Mesendoderm (in vitro differentiated cells): ENCODE data around the gene APBA2.

Experiments
- DNase-seq: peaks from one replicate; pipeline ENCODE4 v3.0.0; 2013
- H2AK5ac ChIP-seq: 2 replicates; pipeline ENCODE4 v1.6.1; 2013; ENCODE audit warnings: low read length, inconsistent platforms
- H2BK120ac ChIP-seq: 2 replicates; pipeline ENCODE4 v1.6.1; 2013; ENCODE audit warnings: low read depth, mild to moderate bottlenecking, low read length, moderate library complexity, mixed read lengths
- H2BK15ac ChIP-seq: replicated peaks from 2 replicates; pipeline ENCODE4 v1.6.1; 2013; ENCODE audit warnings: low read depth, mild to moderate bottlenecking, moderate library complexity
- H2BK5ac ChIP-seq: 2 replicates; pipeline ENCODE4 v1.6.1; 2013; ENCODE audit warnings: low read length, inconsistent platforms
- H3K18ac ChIP-seq: 2 replicates; pipeline ENCODE4 v1.6.1; 2013; ENCODE audit warnings: mild to moderate bottlenecking, low read length, mixed read lengths
- H3K23ac ChIP-seq: one replicate; pipeline ENCODE4 v1.6.1; 2013; ENCODE audit warnings: low read length
- H3K27ac ChIP-seq: 2 replicates; pipeline ENCODE4 v1.5.1; 2013; ENCODE audit warnings: low read depth, mild to moderate bottlenecking, inconsistent platforms, low read length, moderate library complexity
- H3K27me3 ChIP-seq: 2 replicates; pipeline ENCODE4 v1.6.1; 2013; ENCODE audit warnings: low read length, control low read depth, mild to moderate bottlenecking, inconsistent platforms; ENCODE audit not compliant: insufficient read depth, poor library complexity
- H3K36me3 ChIP-seq: 2 replicates; pipeline ENCODE4 v1.6.1; 2013; ENCODE audit warnings: low read length, inconsistent platforms; ENCODE audit not compliant: control insufficient read depth, insufficient read depth
- H3K4ac ChIP-seq: one replicate; pipeline ENCODE4 v1.6.1; 2013; ENCODE audit warnings: low read depth, mild to moderate bottlenecking, low read length, moderate library complexity
- H3K4me1 ChIP-seq: 2 replicates; pipeline ENCODE4 v1.6.1; 2013; ENCODE audit warnings: low read depth, low read length, inconsistent platforms; ENCODE audit not compliant: control insufficient read depth
- H3K4me2 ChIP-seq: 2 replicates; pipeline ENCODE4 v1.6.1; 2013; ENCODE audit warnings: low read length
- H3K4me3 ChIP-seq: 2 replicates; pipeline ENCODE4 v1.5.1; 2013; ENCODE audit warnings: mild to moderate bottlenecking, low read length
- H3K56ac ChIP-seq: one replicate; pipeline ENCODE4 v1.6.1; 2013; ENCODE audit warnings: low read length
- H3K79me1 ChIP-seq: 2 replicates; pipeline ENCODE4 v1.6.1; 2013; ENCODE audit warnings: low read length, inconsistent platforms
- H3K79me2 ChIP-seq: 2 replicates; pipeline ENCODE4 v1.6.1; 2013; ENCODE audit warnings: mild to moderate bottlenecking, low read length; ENCODE audit not compliant: control insufficient read depth, insufficient read depth
- H3K9ac ChIP-seq: 2 replicates; pipeline ENCODE4 v1.6.1; 2013; ENCODE audit warnings: low read length, inconsistent platforms
- H4K5ac ChIP-seq: one replicate; pipeline ENCODE4 v1.6.1; 2013; ENCODE audit warnings: low read length
- H4K8ac ChIP-seq: one replicate; pipeline ENCODE4 v1.6.1; 2013; ENCODE audit warnings: low read depth, mild to moderate bottlenecking, control low read depth, low read length, moderate library complexity
- WGBS: extraction: QIAGEN DNeasy Blood & Tissue Kit; methylation state at CpG from one replicate; pipeline ENCODE4 v1.1.7; 2013; ENCODE audit warnings: low lambda C conversion rate, missing lambda C conversion rate; ENCODE audit not compliant: insufficient coverage; ENCODE audit errors: extremely low coverage; 5-methylcytosine and 5-hydroxymethylcytosine counted together

The APBA2 gene

GRCh38 chr15:29125382-29126207 is 239.8 kb downstream of the APBA2 start:
- no peak overlapping the region for H2BK15ac ChIP-seq
- no peak overlapping the region for H3K9ac ChIP-seq
- no peak overlapping the region for H3K27ac ChIP-seq
- no peak overlapping the region for H3K4me3 ChIP-seq
- H3K79me2 ChIP-seq, result no peaks in the 10 kb centered on the region
- H3K79me1 ChIP-seq, result no peaks in the 10 kb centered on the region
- H3K36me3 ChIP-seq, result no peaks in the 10 kb centered on the region
- H3K18ac ChIP-seq, result no peak overlapping the region
- peaks cover 2% of the 10 kb centered on the region for H3K4me1 ChIP-seq
- H2BK120ac ChIP-seq, result no peak overlapping the region
- no peak overlapping the region for H2AK5ac ChIP-seq
- no peak overlapping the region for H3K23ac ChIP-seq
- no CpG with 5 or more reads among the region's 19 CpGs for WGBS
- H3K4ac ChIP-seq, result no peak overlapping the region
- DNase-seq, result no peak
- H3K27me3 ChIP-seq, result no peaks in the 10 kb centered on the region
- H4K5ac ChIP-seq, result no peak overlapping the region
- no peak overlapping the region for H4K8ac ChIP-seq
- no peak overlapping the region for H3K56ac ChIP-seq
- H2BK5ac ChIP-seq, result no peak overlapping the region
- no peak overlapping the region for H3K4me2 ChIP-seq

GRCh38 chr15:29126208-29126536 is 240.4 kb downstream of the APBA2 start:
- no peak for DNase-seq
- Histone ChIP-seq H3K79me2 (no peaks in the 10 kb centered on the region), H4K8ac (no peak overlapping the region), H3K4me3 (no peak overlapping the region), H3K18ac (no peak overlapping the region), H3K27me3 (no peaks in the 10 kb centered on the region), H4K5ac (no peak overlapping the region), H3K23ac (no peak overlapping the region), H3K36me3 (no peaks in the 10 kb centered on the region), H3K56ac (no peak overlapping the region), H2AK5ac (no peak overlapping the region), H3K79me1 (no peaks in the 10 kb centered on the region), H2BK5ac (no peak overlapping the region), H2BK120ac (no peak overlapping the region), H3K9ac (no peak overlapping the region), H2BK15ac (no peak overlapping the region), H3K4me1 (peaks cover 4% of the 10 kb centered on the region), H3K4ac (no peak overlapping the region), H3K27ac (no peak overlapping the region), H3K4me2 (no peak overlapping the region)
- no CpG with 5 or more reads among the region's 11 CpGs for WGBS

- H3K4ac ChIP-seq, result no peak overlapping the region
- no peak overlapping the region for H2BK15ac ChIP-seq
- no peak overlapping the region for H3K9ac ChIP-seq
- H3K4me2 ChIP-seq, result no peak overlapping the region
- H3K4me1 ChIP-seq, result peaks cover 4% of the 10 kb centered on the region
- no peak overlapping the region for H3K56ac ChIP-seq
- no peak overlapping the region for H2BK120ac ChIP-seq
- no peaks in the 10 kb centered on the region for H3K79me1 ChIP-seq
- H3K36me3 ChIP-seq, result no peaks in the 10 kb centered on the region
- no peak overlapping the region for H2AK5ac ChIP-seq
- H3K79me2 ChIP-seq, result no peaks in the 10 kb centered on the region
- H4K5ac ChIP-seq, result no peak overlapping the region
- no peak overlapping the region for H4K8ac ChIP-seq
- H3K27ac ChIP-seq, result no peak overlapping the region
- peak; percentile 71 for DNase-seq
- no peak overlapping the region for H3K18ac ChIP-seq
- no peak overlapping the region for H3K23ac ChIP-seq
- no peak overlapping the region for H3K4me3 ChIP-seq
- H3K27me3 ChIP-seq, result no peaks in the 10 kb centered on the region
- H2BK5ac ChIP-seq, result no peak overlapping the region
- no CpG with 5 or more reads among the region's 19 CpGs for WGBS
Measured at GRCh38 chr15:29126821-29127461, 241.2 kb downstream of the APBA2 start.

- Histone ChIP-seq H3K9ac (no peak overlapping the region), H3K18ac (no peak overlapping the region), H3K23ac (no peak overlapping the region), H3K79me1 (no peaks in the 10 kb centered on the region), H3K79me2 (no peaks in the 10 kb centered on the region), H2AK5ac (no peak overlapping the region), H3K4me3 (no peak overlapping the region), H3K27ac (no peak overlapping the region), H2BK120ac (no peak overlapping the region), H2BK15ac (no peak overlapping the region), H2BK5ac (no peak overlapping the region), H3K4me2 (no peak overlapping the region), H3K27me3 (no peaks in the 10 kb centered on the region), H3K4me1 (peaks cover 4% of the 10 kb centered on the region), H3K56ac (no peak overlapping the region), H3K36me3 (no peaks in the 10 kb centered on the region), H4K5ac (no peak overlapping the region), H4K8ac (no peak overlapping the region), H3K4ac (no peak overlapping the region)
- WGBS, result no CpG with 5 or more reads among the region's 19 CpGs
- peak; percentile 22 for DNase-seq
Measured at GRCh38 chr15:29127506-29128430, 242.0 kb downstream of the APBA2 start.

- no peak overlapping the region for H3K4me3 ChIP-seq
- no peak overlapping the region for H2BK15ac ChIP-seq
- no peaks in the 10 kb centered on the region for H3K36me3 ChIP-seq
- no peaks in the 10 kb centered on the region for H3K27me3 ChIP-seq
- WGBS, result no CpG with 5 or more reads among the region's 11 CpGs
- no peak overlapping the region for H2BK5ac ChIP-seq
- no peak overlapping the region for H4K8ac ChIP-seq
- H3K18ac ChIP-seq, result no peak overlapping the region
- peaks cover 4% of the 10 kb centered on the region for H3K4me1 ChIP-seq
- DNase-seq, result no peak
- H4K5ac ChIP-seq, result no peak overlapping the region
- no peak overlapping the region for H3K4me2 ChIP-seq
- H2AK5ac ChIP-seq, result no peak overlapping the region
- no peak overlapping the region for H3K4ac ChIP-seq
- H3K79me2 ChIP-seq, result no peaks in the 10 kb centered on the region
- no peak overlapping the region for H3K27ac ChIP-seq
- H3K56ac ChIP-seq, result no peak overlapping the region
- H2BK120ac ChIP-seq, result no peak overlapping the region
- no peak overlapping the region for H3K23ac ChIP-seq
- no peaks in the 10 kb centered on the region for H3K79me1 ChIP-seq
- no peak overlapping the region for H3K9ac ChIP-seq
Measured at GRCh38 chr15:29128671-29129070, 242.9 kb downstream of the APBA2 start.
